ENCODE results near the gene MRGPRF.
"Not testable (repeated sequence)": the region's sequence is repeated elsewhere in the genome, so short reads cannot be mapped to it uniquely, and the experiment has no call there.

MRGPRF gene

DNA sequence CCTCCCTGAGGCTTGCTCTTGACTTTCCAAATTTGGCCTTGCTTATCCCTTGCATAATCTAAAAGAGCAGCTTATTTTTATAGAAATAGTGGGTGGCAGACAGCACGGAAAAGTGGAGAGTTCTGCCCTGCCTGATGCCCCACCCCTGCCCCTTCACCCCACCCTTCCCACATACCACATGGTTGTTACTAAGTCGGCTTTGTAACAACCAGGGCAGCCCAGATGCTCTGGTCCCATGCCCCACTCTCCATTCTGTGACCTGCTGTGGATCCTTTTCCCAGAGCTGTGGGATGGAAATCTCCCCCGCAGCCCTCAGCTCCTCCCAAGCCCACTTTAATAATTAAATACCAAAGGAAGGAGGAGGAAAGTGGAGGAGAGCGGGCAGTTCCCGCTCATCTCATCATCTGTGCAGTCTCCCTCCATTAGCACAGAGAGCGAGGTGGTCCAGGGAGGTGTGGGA, 10.9 kb downstream of the MRGPRF start:
- DNase-seq, result no peak

DNA sequence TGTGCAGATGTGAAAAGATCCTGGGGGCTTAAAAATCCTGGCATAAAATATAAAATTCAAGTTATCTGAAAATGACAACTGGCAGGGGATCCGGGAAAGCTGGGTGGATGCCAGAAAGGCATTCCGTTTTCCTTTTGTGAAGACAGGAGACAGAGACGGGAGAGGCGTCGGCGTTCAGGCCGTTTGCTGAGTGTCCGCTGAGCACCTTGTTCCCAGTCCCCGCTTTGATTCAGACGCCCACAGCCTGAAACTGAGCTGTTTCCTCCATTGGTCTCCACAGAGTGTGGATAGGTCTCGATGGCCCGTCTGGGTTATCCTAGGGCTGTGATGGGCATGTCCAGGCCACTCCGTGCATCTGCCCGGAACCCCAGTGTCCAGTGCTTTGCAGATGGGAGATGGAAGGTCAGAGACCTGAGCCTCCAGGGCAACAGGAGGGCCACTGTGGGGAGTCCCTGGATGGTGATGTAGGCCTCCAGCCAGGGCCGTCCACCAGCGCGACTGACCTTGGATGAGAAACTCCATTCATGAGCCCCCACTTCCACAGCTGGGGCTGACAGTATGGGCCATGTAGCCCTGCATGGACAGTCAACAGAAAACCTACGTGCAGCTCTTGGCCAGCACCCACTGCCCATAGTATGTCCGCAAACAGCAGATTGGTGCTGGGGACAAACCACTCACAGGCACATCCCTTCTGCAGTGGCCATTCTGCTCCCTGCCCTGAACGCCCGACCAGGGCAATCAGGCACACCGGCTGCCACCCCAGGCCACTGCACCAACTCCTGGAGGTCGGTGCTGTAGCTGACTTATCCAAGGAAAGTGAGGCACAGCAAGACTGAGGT, 11.6 kb downstream of the MRGPRF start:
- no peak for DNase-seq

- DNase-seq, result no peak
Observed at GRCh38 chr11:69000831-69001242, 12.2 kb downstream of the MRGPRF start.

- no peak for DNase-seq
Observed at GRCh38 chr11:69000391-69000790, 12.7 kb downstream of the MRGPRF start.

- not testable (repeated sequence) for DNase-seq
Observed at GRCh38 chr11:68999748-69000355, 13.2 kb downstream of the MRGPRF start.

DNA sequence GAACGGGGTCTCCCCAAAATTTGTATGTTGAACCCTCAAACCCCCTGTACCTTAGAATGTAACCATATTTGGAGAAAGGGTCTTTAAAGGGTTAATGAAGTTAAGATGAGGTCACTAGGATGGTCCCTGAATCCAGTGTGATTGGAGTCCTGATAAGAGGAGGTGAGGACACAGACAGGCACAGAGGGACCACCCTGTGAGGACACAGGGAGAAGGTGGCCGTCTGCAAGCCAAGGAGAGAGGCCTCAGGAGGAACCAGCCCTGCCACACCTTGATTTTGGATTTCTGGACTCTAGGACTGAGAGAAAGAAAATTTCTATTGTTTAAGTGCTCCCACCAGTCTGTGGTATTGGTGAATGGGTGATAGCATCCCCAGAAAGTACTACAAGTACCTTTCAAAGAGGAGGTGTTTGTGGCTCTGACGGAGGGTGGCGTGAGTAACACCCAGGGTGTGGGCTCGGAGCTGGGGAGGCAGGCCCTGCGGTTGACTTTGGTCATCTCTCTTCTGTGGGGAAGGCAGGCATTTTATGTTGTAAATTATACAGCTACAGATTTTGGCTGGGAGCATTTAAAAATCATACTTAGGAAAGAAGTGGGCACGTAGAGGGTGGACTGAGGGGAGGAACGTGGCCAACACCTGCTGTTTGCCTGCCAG, 13.8 kb downstream of the MRGPRF start:
- DNase-seq, result no peak

DNA sequence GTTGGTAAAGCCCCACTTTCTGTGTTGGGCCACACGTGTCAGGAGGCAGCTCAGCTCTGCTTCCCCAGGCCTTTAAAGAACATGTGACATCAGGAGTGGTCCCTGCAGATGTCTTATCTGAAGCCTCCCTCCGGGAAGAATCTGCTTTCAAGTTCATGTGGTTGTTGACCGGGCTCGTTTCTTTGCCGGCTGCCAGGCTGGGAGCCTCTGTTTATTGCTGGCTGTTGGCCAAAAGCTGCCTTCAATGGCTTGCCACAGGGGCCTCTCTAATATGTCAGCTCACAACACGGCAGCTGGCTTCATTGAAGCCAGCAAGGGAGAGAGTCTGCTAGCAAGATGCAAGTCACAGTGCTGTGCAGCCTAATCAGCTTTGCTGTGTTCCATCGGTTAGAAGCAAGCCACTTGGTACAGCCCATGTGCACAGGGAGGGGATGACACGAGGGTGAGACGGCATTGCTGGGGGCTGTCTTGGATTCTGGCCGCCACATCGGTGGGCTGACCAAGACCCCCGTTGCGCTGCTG, 14.6 kb downstream of the MRGPRF start:
- DNase-seq, result no peak

GRCh38 chr11:68997995-68998348, 15.1 kb downstream of the MRGPRF start:
- DNase-seq, result no peak

GRCh38 chr11:68997124-68997994, 15.7 kb downstream of the MRGPRF start:
- no peak for DNase-seq

- no peak for DNase-seq
Observed at GRCh38 chr11:68996376-68997123, 16.5 kb downstream of the MRGPRF start.

- no peak for DNase-seq
Observed at GRCh38 chr11:68994894-68995285, 18.2 kb downstream of the MRGPRF start.

DNA sequence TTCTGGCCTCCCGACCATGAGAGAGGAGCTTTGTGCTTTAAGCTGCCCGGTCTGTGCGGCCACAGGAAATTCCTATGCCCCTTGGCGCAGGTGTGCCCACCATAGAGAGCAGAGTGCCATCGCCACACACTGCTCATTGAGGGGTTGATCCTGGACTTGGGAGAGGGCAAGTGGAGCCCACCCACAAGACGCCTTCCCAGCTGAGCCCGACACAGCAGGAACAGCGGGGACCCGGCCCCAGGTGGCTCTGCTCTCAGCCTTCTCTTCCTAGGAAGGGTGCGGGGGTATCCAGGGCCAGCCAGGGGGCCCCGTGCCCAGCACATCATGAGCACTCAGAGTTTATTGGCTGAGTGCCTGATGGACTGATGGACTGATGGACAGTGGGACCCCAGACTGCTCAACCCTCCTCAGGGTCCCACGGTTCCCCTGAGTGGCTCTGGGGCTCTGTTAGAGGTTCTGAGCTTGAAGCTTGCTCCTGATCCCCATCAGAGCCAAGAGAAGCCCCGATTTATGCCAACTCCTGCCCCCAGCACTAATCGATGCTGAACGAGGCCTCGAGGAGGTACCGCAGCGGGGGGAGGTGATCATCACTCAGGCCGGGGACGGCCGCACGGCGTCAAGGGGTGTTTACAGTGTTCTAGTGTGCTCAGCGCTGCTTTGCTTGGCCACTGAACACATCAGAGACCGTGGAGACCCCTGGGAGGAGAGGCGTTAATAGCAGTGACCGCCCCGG, 18.7 kb downstream of the MRGPRF start:
- no peak for DNase-seq

DNA sequence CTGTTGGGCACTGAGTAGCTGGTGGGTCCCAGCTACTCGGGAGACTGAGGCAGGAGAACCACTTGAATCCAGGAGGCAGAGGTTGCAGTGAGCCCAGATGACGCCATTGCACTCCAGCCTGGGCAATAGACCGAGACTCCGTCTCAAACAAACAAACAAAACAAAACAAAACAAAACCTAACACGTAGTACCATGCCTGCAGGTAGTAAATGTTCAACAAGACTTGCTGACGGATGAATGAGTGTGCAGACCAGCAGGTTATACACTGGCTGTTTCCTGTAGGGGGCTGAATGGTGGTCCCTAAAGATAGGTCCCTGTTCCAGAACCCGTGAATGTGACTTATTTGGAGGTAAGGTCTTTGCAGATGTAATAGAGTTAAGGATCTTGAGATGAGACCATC, 19.5 kb downstream of the MRGPRF start:
- DNase-seq, result no peak

DNA sequence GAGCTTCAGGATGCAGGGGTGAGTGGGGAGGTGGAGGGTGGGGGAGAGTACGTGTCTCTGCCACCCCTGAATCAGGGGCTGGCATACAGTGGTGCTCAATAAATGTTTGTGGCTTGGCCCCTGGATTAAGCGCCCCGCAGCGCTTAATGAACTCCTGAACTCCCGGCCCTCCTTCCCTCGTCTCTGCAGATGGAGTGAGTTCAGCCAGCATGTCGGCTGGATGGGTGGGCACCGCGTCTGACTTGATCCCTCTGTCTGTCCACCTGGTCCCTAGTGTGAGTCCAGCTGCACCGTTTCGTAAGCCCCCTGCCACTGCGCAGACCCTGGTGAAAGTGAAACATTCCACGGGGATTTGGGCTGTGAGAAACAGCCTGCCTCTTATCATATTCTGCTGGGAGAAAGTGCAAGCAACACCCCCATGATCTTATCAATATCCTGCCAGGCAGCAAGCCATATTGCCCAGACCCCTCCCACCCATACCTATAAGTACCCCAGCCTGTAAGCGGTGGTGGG, 20.2 kb downstream of the MRGPRF start:
- DNase-seq, result no peak

GRCh38 chr11:68990995-68991780, 21.9 kb downstream of the MRGPRF start:
- no peak for DNase-seq

DNA sequence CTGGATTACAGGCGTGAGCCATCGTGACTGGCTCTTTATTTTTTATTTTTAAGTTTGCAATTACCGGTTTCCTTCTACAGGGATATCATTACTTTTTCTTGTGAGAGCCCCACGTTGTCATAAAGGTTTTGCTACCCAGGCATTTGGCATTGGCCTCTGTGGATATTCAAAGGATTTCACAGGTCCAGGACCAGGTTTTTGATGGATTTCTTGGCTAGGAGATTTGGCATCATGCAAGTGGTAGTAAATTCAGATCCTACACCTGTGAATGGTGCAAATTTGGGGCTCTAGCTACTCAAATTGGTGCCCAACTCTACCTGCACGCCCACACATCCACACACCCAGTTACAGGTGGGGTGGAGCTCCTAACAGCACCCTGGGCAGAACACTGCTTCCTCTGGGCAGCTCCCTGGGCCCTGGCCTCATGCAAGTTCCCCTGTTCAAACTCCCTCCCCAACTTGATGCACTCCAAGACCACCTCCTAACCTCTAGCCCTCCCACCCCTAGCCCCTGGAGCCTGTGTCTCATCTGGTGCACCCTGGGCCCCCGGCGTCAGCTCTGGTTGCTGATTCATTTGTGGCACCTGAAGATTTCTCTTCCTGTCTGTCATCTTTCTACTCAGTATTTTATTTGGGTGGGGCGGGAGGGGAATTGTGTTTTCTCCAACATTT, 23.0 kb downstream of the MRGPRF start:
- no peak for DNase-seq

DNA sequence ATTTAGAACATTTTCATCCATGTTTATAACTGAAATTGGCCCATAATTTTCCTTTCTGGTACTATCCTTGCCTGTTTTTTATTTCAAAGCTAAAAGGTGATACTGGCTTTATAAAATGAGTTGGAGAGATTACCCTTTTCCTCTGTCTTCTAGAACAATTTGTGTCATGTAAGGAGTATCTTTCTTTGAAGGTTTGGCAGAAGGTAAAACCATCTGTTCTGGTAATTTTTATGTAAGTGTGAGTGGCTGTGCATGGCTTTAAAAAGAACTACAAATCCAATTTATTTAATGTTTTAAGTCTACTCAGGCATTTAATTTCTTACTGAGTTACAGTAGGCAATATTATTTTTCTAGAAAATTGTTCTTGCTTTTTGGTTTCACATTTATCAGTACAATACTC, 24.6 kb downstream of the MRGPRF start:
- DNase-seq, result no peak

- no peak for DNase-seq
Observed at GRCh38 chr11:68987211-68987610, 25.8 kb downstream of the MRGPRF start.

- no peak for DNase-seq
Observed at GRCh38 chr11:68983801-68984200, 29.2 kb downstream of the MRGPRF start.

DNA sequence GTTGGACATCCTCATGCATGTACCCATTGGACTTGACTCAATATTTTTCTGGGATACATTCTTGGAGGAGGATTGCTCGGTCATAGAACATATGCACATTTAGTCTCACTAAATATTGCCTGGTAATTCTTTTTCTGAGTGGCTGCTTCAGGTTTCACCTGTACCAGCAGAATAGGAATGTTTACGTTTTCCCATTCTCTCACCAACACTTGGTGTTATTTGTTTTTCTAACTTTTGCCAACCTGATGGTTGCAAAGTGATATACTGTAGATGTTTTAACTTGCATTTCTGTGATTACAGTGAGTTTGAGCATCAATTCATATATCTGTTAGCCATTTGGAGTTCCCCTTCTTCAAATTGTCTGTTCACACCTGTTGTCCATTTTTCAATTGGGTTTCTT, 30.9 kb downstream of the MRGPRF start:
- DNase-seq, result no peak
